HG03280 (cell line): ENCODE results near the gene PRKG1.
A peak's percentile ranks its signal among the peaks of the same experiment; 100 is the strongest.
"Not testable (repeated sequence)": the region's sequence is repeated elsewhere in the genome, so short reads cannot be mapped to it uniquely, and the experiment has no call there.

ENCODE experiments used
- ATAC-seq: cut with Tn5 transposase; IDR thresholded peaks from one replicate; pipeline ENCODE4 v1.9.1; 2021; ENCODE audit warnings: mild to moderate bottlenecking, moderate library complexity; ENCODE audit not compliant: unreplicated experiment

The PRKG1 gene

GRCh38 chr10:51567271-51567670, 493.0 kb downstream of the PRKG1 start:
- no peak for ATAC-seq

GRCh38 chr10:51569467-51569866, 495.2 kb downstream of the PRKG1 start:
- ATAC-seq, result no peak

DNA sequence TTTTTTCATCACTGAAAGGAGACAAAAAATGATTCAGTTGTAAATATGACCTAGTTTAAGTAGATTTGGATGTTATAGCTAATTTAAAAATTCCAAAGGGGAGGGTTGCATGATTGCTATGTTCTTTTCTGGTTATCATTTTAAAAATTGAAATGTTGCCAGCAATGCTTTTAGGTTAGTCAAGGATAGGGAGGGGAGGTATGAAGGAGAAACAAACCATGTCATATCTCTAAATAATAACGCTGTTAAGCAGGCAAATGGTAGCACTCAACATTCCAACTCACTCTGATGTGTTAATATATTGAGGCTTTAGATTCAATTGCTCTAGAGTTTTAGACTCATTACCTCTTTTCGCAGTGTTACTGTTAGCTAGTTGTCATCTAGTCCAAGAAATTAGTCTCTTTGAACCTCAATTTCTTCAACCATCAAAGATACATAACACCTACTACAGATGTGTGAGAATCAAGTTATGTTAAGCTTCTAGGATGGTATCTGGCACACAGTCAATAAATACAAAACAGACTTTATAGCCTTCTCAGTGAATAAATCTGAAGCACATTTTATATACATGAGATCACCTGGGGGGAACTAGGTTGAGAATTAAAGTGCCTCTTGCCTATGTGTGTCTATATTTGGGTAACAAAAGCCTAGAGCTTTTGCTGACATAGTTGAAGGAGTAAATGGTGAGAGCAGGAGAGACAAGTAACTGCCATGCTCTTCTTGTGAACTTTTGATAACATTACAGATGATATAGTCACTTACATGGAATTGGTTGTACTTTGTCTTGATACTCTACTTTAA, 500.2 kb downstream of the PRKG1 start:
- no peak for ATAC-seq

- ATAC-seq, result not testable (repeated sequence)
These were observed 506.9 kb downstream of the PRKG1 start for GRCh38 chr10:51581196-51581595.

- no peak for ATAC-seq
These were observed 509.7 kb downstream of the PRKG1 start for GRCh38 chr10:51583976-51584375.

DNA sequence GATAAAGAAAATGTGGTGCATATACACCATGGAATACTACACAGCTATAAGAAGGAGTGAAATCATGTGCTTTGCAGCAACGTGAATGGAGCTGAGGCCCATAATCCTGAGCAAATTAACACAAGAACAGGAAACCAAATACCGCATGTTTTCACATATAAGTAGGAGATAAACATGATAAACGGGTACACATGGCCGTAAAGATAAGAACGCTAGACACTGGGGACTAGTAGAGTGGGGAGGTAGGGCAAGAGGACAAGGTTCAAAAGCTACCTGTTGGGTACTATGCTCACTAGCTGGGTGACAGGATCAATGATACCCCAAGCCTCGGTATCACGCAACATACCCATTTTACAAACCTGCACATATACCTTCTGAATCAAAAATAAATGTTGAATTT, 511.5 kb downstream of the PRKG1 start:
- no peak for ATAC-seq

DNA sequence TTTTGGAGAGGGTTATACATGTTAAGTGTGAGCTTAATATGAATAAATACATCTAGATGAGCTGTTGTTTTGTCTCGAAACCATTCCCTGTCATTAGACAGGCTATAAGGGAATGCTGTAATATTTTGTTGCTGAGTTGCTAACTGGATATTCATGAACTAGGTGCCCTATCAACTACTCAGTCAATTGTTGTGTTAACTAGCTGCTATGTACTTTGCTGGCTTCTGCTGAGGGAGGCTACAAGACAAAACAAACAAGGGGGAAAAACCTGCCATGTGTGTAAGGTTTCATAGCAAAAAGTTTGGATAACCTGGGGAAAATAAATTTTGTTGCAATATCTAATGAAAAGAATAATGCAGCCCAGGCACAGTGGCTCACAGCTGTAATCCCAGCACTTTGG, 514.7 kb downstream of the PRKG1 start:
- no peak for ATAC-seq

- ATAC-seq, result no peak
These were observed 516.5 kb downstream of the PRKG1 start for GRCh38 chr10:51590818-51591217.

GRCh38 chr10:51596695-51597094, 522.4 kb downstream of the PRKG1 start:
- no peak for ATAC-seq

- ATAC-seq, result no peak
These were observed 525.4 kb downstream of the PRKG1 start for GRCh38 chr10:51599647-51600046.

- no peak for ATAC-seq
These were observed 528.0 kb downstream of the PRKG1 start for GRCh38 chr10:51602326-51602725.

DNA sequence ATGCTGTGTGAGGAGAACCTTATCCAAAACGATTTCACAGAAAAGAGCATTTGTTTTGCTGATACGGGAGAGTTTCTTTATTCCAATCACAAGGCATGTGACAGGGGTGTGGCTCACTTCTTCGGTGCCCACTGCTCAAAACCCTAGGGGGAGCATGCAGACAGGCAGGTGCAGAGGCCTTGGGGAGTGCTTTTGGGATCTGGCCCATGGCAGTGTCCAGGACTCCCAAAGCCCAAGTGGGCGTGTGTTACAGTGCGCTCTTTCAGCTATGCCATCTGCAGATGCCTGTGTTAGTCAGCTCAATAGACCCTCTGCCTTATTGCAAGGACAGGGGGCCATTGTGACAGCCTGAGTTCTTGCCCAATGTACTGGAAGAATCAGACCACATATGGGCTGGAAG, 530.3 kb downstream of the PRKG1 start:
- ATAC-seq, result no peak

DNA sequence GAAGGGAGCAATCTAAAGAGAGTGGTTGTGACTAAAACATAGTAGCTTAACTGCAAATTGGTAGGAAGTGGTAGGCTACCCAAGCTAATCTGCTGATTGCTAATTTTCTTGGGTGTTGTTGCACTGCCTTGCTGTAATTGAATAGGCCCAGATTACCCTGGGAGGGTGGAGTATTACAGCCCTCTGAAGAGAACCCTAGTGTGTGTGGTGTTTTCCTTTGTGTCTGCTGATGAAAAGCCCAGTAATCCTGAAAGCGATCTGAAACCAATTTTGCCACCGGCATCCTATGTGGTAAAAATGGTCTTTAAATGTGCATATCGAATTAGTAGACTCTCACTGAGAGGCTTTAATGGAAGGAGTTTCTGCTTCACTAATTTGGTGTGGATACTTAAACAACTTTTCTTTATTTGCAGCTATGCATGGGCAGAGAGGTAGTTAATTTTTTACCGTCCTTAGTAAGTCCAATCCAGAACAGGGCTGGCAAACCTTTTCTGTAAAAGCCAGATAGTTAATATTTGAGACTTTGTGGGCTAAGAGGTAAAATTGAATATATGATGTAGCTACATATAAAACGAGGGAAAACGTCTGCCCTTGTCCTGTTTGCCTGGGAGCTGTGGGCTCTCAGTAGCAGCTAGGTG, 532.7 kb downstream of the PRKG1 start:
- no peak for ATAC-seq

- ATAC-seq, result no peak
These were observed 533.2 kb downstream of the PRKG1 start for GRCh38 chr10:51607463-51607835.

DNA sequence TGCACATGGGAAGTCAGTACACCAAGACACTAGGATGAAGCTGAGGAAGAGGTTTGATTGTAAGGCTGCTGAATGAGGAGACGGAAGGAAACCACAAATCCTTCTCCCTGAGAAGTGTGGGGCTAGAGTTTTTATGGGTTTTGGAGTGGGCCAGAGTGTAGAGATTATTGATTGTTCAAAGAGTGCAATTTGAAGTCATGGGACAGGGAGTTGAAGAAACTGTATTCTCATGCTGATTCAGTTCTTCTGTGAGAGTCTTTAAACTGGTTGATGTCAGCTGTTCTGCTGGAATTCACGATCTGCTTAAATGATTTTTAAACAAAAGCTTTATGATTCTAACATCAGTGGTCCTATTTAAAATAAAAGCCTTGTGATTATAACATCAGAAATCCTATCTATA, 533.9 kb downstream of the PRKG1 start:
- ATAC-seq, result no peak

DNA sequence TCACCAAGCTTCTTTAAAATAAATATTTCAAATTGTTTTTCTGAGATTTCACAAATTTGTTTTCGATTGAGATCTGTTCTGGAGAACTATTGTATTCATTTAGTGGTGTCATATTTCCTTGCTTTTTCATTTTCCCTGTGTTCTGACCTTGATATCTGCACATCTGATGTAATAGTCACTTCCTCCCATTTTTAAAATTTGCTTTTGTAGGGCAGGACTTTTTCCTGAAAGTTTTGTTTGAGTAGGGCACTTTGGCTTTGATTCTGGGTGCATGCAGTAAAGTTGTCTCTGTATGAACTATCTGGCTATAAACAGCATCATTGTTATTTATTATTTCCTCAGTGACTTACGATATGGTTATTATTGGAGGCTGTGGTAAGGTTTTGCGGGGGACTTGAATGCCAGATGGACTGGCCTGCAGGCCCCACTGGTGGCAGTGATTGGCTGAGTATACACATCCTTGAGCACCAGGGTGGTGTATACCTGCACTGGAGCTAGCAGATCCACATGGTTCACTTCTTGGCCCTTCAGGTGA, 541.5 kb downstream of the PRKG1 start:
- no peak for ATAC-seq

GRCh38 chr10:51617576-51618235, 543.4 kb downstream of the PRKG1 start:
- peak; percentile 41 for ATAC-seq

DNA sequence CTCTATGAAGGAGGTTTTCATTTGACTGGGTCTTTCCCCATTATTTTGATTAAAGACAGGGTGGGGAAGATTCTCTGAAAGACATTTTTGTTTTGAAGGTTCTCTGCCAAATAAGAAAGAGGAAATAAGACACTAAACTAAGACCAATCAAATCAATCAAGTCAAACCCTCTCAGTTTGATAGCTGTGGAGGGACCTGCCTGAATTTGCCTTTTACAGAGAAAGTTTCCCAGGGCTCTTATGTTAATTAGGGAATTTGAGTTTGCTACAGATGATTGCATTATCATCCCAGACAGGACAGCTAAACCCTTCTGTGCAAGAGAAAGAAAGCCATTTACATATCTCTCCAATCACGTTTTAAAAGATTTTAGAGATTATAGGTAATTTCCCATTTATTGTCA, 545.1 kb downstream of the PRKG1 start:
- no peak for ATAC-seq

- peak; percentile 40 for ATAC-seq
These were observed 545.8 kb downstream of the PRKG1 start for GRCh38 chr10:51620131-51620530.

GRCh38 chr10:51624013-51624412, 549.7 kb downstream of the PRKG1 start:
- no peak for ATAC-seq

- ATAC-seq, result no peak
These were observed 555.8 kb downstream of the PRKG1 start for GRCh38 chr10:51629934-51630639.
